GM18951 (cell line): ENCODE measurements around the gene RASSF3.
"Not testable (repeated sequence)": the region's sequence is repeated elsewhere in the genome, so short reads cannot be mapped to it uniquely, and the experiment has no call there.

Experiments used
- POLR2A ChIP-seq: IDR thresholded peaks from 4 replicates; pipeline ENCODE4 v1.6.1; 2011; ENCODE audit warnings: mild to moderate bottlenecking; ENCODE audit not compliant: insufficient read length, insufficient read depth; ENCODE audit errors: extremely low read depth
- in situ Hi-C: fragments of 300-500 bp; cut with MboI; formaldehyde crosslinking; loops from one replicate; pipeline ENCODE4 v1.12.0; 2022; ENCODE audit warnings: low sequenced_read_pairs, mixed read lengths, inconsistent platforms; ENCODE audit not compliant: unreplicated experiment

Gene RASSF3

GRCh38 chr12:64611341-64612284 lies 1.3 kb downstream of the RASSF3 start:
- in situ Hi-C loops, result no loop called here
- peak; percentile 25 for TF ChIP-seq POLR2A

GRCh38 chr12:64612843-64613242 lies 2.5 kb downstream of the RASSF3 start:
- in situ Hi-C loops, result no loop called here
- TF ChIP-seq POLR2A, result no peak

- in situ Hi-C loops, result not testable (repeated sequence)
These were observed 3.6 kb downstream of the RASSF3 start for GRCh38 chr12:64613775-64614398.

- in situ Hi-C loops, result no loop called here
- TF ChIP-seq POLR2A, result no peak
These were observed 5.9 kb downstream of the RASSF3 start for GRCh38 chr12:64616201-64616600.

GRCh38 chr12:64618953-64619590 lies 8.8 kb downstream of the RASSF3 start:
- no peak for TF ChIP-seq POLR2A
- in situ Hi-C loops, result no loop called here

GRCh38 chr12:64621257-64621942 lies 11.1 kb downstream of the RASSF3 start:
- no peak for TF ChIP-seq POLR2A
- in situ Hi-C loops, result no loop called here

GRCh38 chr12:64624035-64624434 lies 13.7 kb downstream of the RASSF3 start:
- no peak for TF ChIP-seq POLR2A
- in situ Hi-C loops, result no loop called here

GRCh38 chr12:64625243-64626077 lies 15.2 kb downstream of the RASSF3 start:
- no peak for TF ChIP-seq POLR2A
- in situ Hi-C loops, result no loop called here

- in situ Hi-C loops, result not testable (repeated sequence)
These were observed 16.3 kb downstream of the RASSF3 start for GRCh38 chr12:64626588-64626987.

- no peak for TF ChIP-seq POLR2A
- in situ Hi-C loops, result no loop called here
These were observed 17.5 kb downstream of the RASSF3 start for GRCh38 chr12:64627771-64628170.

GRCh38 chr12:64631197-64631596 lies 20.9 kb downstream of the RASSF3 start:
- no peak for TF ChIP-seq POLR2A
- in situ Hi-C loops, result no loop called here

GRCh38 chr12:64633011-64633939 lies 23.0 kb downstream of the RASSF3 start:
- in situ Hi-C loops, result no loop called here

More at GRCh38 chr12:64633011-64633939, 23.0 kb downstream of the RASSF3 start:
- no peak for TF ChIP-seq POLR2A
